Neural cell (in vitro differentiated cells): Measurements from ENCODE around the gene PRDM8. TPM values are rescaled to one million over a fixed set of nuclear protein-coding genes. Genes with fewer than 3 reads are reported as not detected.

ENCODE experiments used
- H2AFZ ChIP-seq: fragments of 200-600, 300-800 bp; sonication (generic), shearing (Covaris generic); 2 replicates; pipeline ENCODE4 v1.6.0; 2014; ENCODE audit warnings: low read depth, mild to moderate bottlenecking, antibody characterized with exemption, low read length, moderate library complexity
- H3F3A ChIP-seq: fragments of 200-600 bp; shearing (Covaris generic); 2 replicates; pipeline ENCODE4 v1.6.1; 2016; ENCODE audit warnings: mild to moderate bottlenecking, moderate library complexity, mixed read lengths, antibody characterized with exemption, low read length; ENCODE audit not compliant: insufficient read depth, poor library complexity, severe bottlenecking
- H3K27ac ChIP-seq: fragments of 200-600, 300-800 bp; sonication (generic), shearing (Covaris generic); 2 replicates; pipeline ENCODE4 v1.5.1; 2014; ENCODE audit warnings: mild to moderate bottlenecking, low read length, moderate library complexity
- H3K27me3 ChIP-seq: fragments of 300-800, 200-600 bp; sonication (generic), shearing (Covaris generic); 2 replicates; pipeline ENCODE4 v1.6.0; 2014; ENCODE audit warnings: mild to moderate bottlenecking, low read depth, low read length, moderate library complexity; ENCODE audit not compliant: insufficient read depth
- H3K36me3 ChIP-seq: fragments of 300-800, 200-600 bp; sonication (generic), shearing (Covaris generic); 2 replicates; pipeline ENCODE4 v1.5.1; 2014; ENCODE audit warnings: mild to moderate bottlenecking, antibody characterized with exemption, low read length, moderate library complexity; ENCODE audit not compliant: insufficient read depth
- H3K4me2 ChIP-seq: fragments of 300-800, 200-600 bp; sonication (generic), shearing (Covaris generic); 2 replicates; pipeline ENCODE4 v1.6.0; 2014; ENCODE audit warnings: mild to moderate bottlenecking, low read length
- H3K4me3 ChIP-seq: fragments of 300-800, 200-600 bp; sonication (generic), shearing (Covaris generic); 2 replicates; pipeline ENCODE4 v1.5.1; 2014; ENCODE audit warnings: mild to moderate bottlenecking, low read length, moderate library complexity
- H3K79me2 ChIP-seq: fragments of 200-600 bp; shearing (Covaris generic); replicated peaks from 2 replicates; pipeline ENCODE4 v1.6.0; 2014; ENCODE audit warnings: mild to moderate bottlenecking, low read length, moderate library complexity; ENCODE audit not compliant: insufficient read depth
- H3K9ac ChIP-seq: fragments of 300-800, 200-600 bp; sonication (generic), shearing (Covaris generic); 2 replicates; pipeline ENCODE4 v1.6.1; 2016; ENCODE audit warnings: mild to moderate bottlenecking, low read length, mixed read lengths
- H3K9me2 ChIP-seq: fragments of 200-600 bp; shearing (Covaris generic); 2 replicates; pipeline ENCODE4 v1.6.1; 2016; ENCODE audit warnings: mild to moderate bottlenecking, low read length, mixed read lengths; ENCODE audit not compliant: insufficient read depth
- H3K9me3 ChIP-seq: fragments of 200-600, 300-800 bp; sonication (generic), shearing (Covaris generic); 2 replicates; pipeline ENCODE4 v1.6.1; 2016; ENCODE audit warnings: mild to moderate bottlenecking, mixed run types, low read length, moderate library complexity, mixed read lengths
- H4K20me1 ChIP-seq: fragments of 200-600 bp; shearing (Covaris generic); 2 replicates; pipeline ENCODE4 v1.6.1; 2016; ENCODE audit warnings: mild to moderate bottlenecking, mixed run types; ENCODE audit not compliant: insufficient read depth
- CTCF ChIP-seq: fragments of 450-650 bp; IDR thresholded peaks from 2 replicates; pipeline ENCODE4 v1.5.1; 2014; ENCODE audit warnings: antibody characterized with exemption, mild to moderate bottlenecking, moderate library complexity; ENCODE audit not compliant: poor library complexity, severe bottlenecking
- EP300 ChIP-seq: fragments of 450-650 bp; conservative IDR thresholded peaks from 2 replicates; pipeline ENCODE4 v1.6.1; 2014; ENCODE audit warnings: antibody characterized with exemption, mild to moderate bottlenecking, moderate library complexity; ENCODE audit not compliant: poor library complexity, severe bottlenecking
- EZH2 ChIP-seq: fragments of 200-600, 300-800 bp; shearing (Covaris generic), sonication (generic); IDR thresholded peaks from 2 replicates; pipeline ENCODE4 v1.6.1; 2014; ENCODE audit warnings: antibody characterized with exemption, low read length, borderline replicate concordance, mild to moderate bottlenecking; ENCODE audit not compliant: insufficient read depth, poor library complexity, severe bottlenecking
- MXI1 ChIP-seq: fragments of 450-650 bp; conservative IDR thresholded peaks from 2 replicates; pipeline ENCODE4 v1.6.1; 2014; ENCODE audit warnings: antibody characterized with exemption, mild to moderate bottlenecking; ENCODE audit not compliant: poor library complexity, severe bottlenecking
- POLR2AphosphoS5 ChIP-seq: IDR thresholded peaks from 2 replicates; pipeline ENCODE4 v1.6.1; 2012
- RAD21 ChIP-seq: fragments of 450-650 bp; conservative IDR thresholded peaks from 2 replicates; pipeline ENCODE4 v1.6.1; 2014; ENCODE audit warnings: antibody characterized with exemption, mild to moderate bottlenecking, moderate library complexity
- REST ChIP-seq: IDR thresholded peaks from 2 replicates; pipeline ENCODE4 v1.6.1; 2012; ENCODE audit warnings: borderline replicate concordance
- SMC3 ChIP-seq: fragments of 450-650 bp; conservative IDR thresholded peaks from 2 replicates; pipeline ENCODE4 v1.6.1; 2014; ENCODE audit warnings: antibody characterized with exemption, mild to moderate bottlenecking, moderate library complexity; ENCODE audit not compliant: poor library complexity
- TAF1 ChIP-seq: IDR thresholded peaks from 2 replicates; pipeline ENCODE4 v1.6.1; 2012; ENCODE audit warnings: low read depth
- polyA plus RNA-seq: library from polyadenylated mRNA; depleted of rRNA; stranded (reverse); fragments of >200 nt; gene quantifications from 2 replicates; pipeline ENCODE4 v1.2.3, GENCODE V29; 2014

Gene PRDM8
- polyA plus RNA-seq, 1 donor from 2014 or later, result 0.46 TPM

DNA sequence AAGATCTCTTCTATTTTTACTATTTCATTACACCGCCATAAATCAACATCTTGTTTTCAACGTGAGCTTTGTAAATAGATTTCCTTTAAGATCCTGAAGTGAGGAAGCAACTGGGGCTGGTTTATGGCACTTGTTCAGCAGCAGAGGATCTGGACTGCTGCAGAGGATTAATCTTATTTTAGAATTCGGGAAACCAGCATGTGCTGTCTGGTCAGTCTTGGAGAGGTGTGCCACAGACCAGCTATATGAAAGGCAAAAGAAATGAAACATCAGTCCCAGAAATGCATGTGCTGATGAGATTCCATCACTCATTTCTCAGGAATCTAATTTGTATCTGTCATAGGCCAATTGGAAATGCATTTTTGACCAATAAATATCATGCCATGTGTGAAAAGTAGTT is 23.4 kb downstream of the PRDM8 start:
- Histone ChIP-seq H3K4me2 (no peak overlapping the region), H4K20me1 (no peaks in the 10 kb centered on the region), H3F3A (no peaks in the 10 kb centered on the region), H3K9me2 (no peaks in the 10 kb centered on the region), H2AFZ (no peak overlapping the region), H3K27ac (no peak overlapping the region), H3K27me3 (peaks cover 48% of the 10 kb centered on the region), H3K9ac (no peak overlapping the region), H3K9me3 (no peaks in the 10 kb centered on the region), H3K36me3 (no peaks in the 10 kb centered on the region), H3K4me3 (no peak overlapping the region), H3K79me2 (no peaks in the 10 kb centered on the region)
- TF ChIP-seq EZH2 (no peak), TAF1 (no peak), RAD21 (no peak), REST (no peak), EP300 (no peak), POLR2AphosphoS5 (no peak), MXI1 (no peak), SMC3 (no peak), CTCF (no peak)

DNA sequence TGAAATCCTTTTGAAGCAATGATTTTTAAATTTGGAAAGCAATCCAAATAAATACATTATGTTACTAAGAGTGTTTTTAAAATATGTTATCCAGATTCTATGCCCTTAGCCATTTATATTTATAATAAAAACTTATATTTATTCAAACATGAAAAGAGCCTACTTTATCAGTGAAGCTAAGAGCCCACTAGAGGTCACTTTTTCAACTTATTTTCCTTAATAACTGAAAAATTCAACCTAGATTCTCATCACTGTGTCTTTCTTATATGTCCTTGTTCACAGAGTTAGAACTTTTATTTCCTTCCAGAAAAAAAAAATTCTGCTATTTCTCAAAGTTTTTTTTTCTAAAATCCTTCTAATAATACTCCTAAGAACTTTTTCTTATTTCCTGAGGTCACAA is 23.9 kb downstream of the PRDM8 start:
- Histone ChIP-seq H3K27me3 (peaks cover 46% of the 10 kb centered on the region), H3F3A (no peaks in the 10 kb centered on the region), H3K4me3 (no peak overlapping the region), H4K20me1 (no peaks in the 10 kb centered on the region), H3K27ac (no peak overlapping the region), H3K4me2 (no peak overlapping the region), H2AFZ (no peak overlapping the region), H3K79me2 (no peaks in the 10 kb centered on the region), H3K36me3 (no peaks in the 10 kb centered on the region), H3K9ac (no peak overlapping the region), H3K9me2 (no peaks in the 10 kb centered on the region), H3K9me3 (no peaks in the 10 kb centered on the region)
- TF ChIP-seq SMC3 (peak; percentile 61), CTCF (peak; percentile 46), POLR2AphosphoS5 (no peak)
